GM19239 (cell line): ENCODE data around the gene B3GALT6.
"Not testable (repeated sequence)": the region's sequence is repeated elsewhere in the genome, so short reads cannot be mapped to it uniquely, and the experiment has no call there.

Experiments used
- DNase-seq: peaks from one replicate; pipeline ENCODE4 v3.0.0; 2011; ENCODE audit warnings: low spot score; ENCODE audit not compliant: insufficient read length
- FAIRE-seq: peaks from 2 replicates; lab custom pipeline; 2011; peaks lifted over from hg19 to GRCh38; lab: Jason Lieb, UNC

Gene B3GALT6

GRCh38 chr1:1241588-1242219 lies 9.7 kb downstream of the B3GALT6 start:
- no peak for DNase-seq
- no peak for FAIRE-seq

GRCh38 chr1:1242461-1243265 lies 10.6 kb downstream of the B3GALT6 start:
- DNase-seq (no peak), FAIRE-seq (no peak)

GRCh38 chr1:1243266-1243660 lies 11.2 kb downstream of the B3GALT6 start:
- no peak for FAIRE-seq

GRCh38 chr1:1243807-1244191 lies 11.8 kb downstream of the B3GALT6 start:
- DNase-seq (no peak), FAIRE-seq (no peak)

More at GRCh38 chr1:1243266-1243660, 11.2 kb downstream of the B3GALT6 start:
- DNase-seq = no peak

GRCh38 chr1:1244192-1244811 lies 12.3 kb downstream of the B3GALT6 start:
- FAIRE-seq = no peak

GRCh38 chr1:1245178-1245816 lies 13.3 kb downstream of the B3GALT6 start:
- DNase-seq (no peak), FAIRE-seq (no peak)

More at GRCh38 chr1:1244192-1244811, 12.3 kb downstream of the B3GALT6 start:
- no peak for DNase-seq

- DNase-seq (no peak), FAIRE-seq (no peak)
Observed at GRCh38 chr1:1245817-1246576, 14.0 kb downstream of the B3GALT6 start.

- DNase-seq = no peak
- FAIRE-seq = no peak
Observed at GRCh38 chr1:1246577-1247340, 14.7 kb downstream of the B3GALT6 start, which contains the start of gene C1QTNF12. C1QTNF12 (minus strand) TSS chr1:1246722; CDS start chr1:1246690, 32 bp downstream.

GRCh38 chr1:1247341-1247913 lies 15.4 kb downstream of the B3GALT6 start:
- FAIRE-seq = no peak

GRCh38 chr1:1248009-1248913 lies 16.2 kb downstream of the B3GALT6 start:
- not testable (repeated sequence) for DNase-seq, FAIRE-seq

More at GRCh38 chr1:1247341-1247913, 15.4 kb downstream of the B3GALT6 start:
- DNase-seq = no peak

GRCh38 chr1:1250786-1251284 lies 18.8 kb downstream of the B3GALT6 start:
- FAIRE-seq = peak; percentile 90
- peak; percentile 71 for DNase-seq

- FAIRE-seq (no peak), DNase-seq (no peak)
Observed at GRCh38 chr1:1253314-1253713, 21.3 kb downstream of the B3GALT6 start.

- DNase-seq = no peak
- no peak for FAIRE-seq
Observed at GRCh38 chr1:1253972-1254666, 22.1 kb downstream of the B3GALT6 start.

GRCh38 chr1:1254667-1254998 lies 22.6 kb downstream of the B3GALT6 start:
- DNase-seq (no peak), FAIRE-seq (no peak)

- FAIRE-seq = no peak
- DNase-seq = no peak
Observed at GRCh38 chr1:1255078-1255477, 23.0 kb downstream of the B3GALT6 start.

- DNase-seq (no peak), FAIRE-seq (no peak)
Observed at GRCh38 chr1:1255611-1256010, 23.6 kb downstream of the B3GALT6 start.
